Mesendoderm (in vitro differentiated cells): Measurements from ENCODE around the gene JPH2.

Source experiments
- DNase-seq: peaks from one replicate; pipeline ENCODE4 v3.0.0; 2013
- H2AK5ac ChIP-seq: 2 replicates; pipeline ENCODE4 v1.6.1; 2013; ENCODE audit warnings: low read length, inconsistent platforms
- H2BK120ac ChIP-seq: 2 replicates; pipeline ENCODE4 v1.6.1; 2013; ENCODE audit warnings: low read depth, mild to moderate bottlenecking, low read length, moderate library complexity, mixed read lengths
- H2BK15ac ChIP-seq: replicated peaks from 2 replicates; pipeline ENCODE4 v1.6.1; 2013; ENCODE audit warnings: low read depth, mild to moderate bottlenecking, moderate library complexity
- H2BK5ac ChIP-seq: 2 replicates; pipeline ENCODE4 v1.6.1; 2013; ENCODE audit warnings: low read length, inconsistent platforms
- H3K18ac ChIP-seq: 2 replicates; pipeline ENCODE4 v1.6.1; 2013; ENCODE audit warnings: mild to moderate bottlenecking, low read length, mixed read lengths
- H3K23ac ChIP-seq: one replicate; pipeline ENCODE4 v1.6.1; 2013; ENCODE audit warnings: low read length
- H3K27ac ChIP-seq: 2 replicates; pipeline ENCODE4 v1.5.1; 2013; ENCODE audit warnings: low read depth, mild to moderate bottlenecking, inconsistent platforms, low read length, moderate library complexity
- H3K27me3 ChIP-seq: 2 replicates; pipeline ENCODE4 v1.6.1; 2013; ENCODE audit warnings: low read length, control low read depth, mild to moderate bottlenecking, inconsistent platforms; ENCODE audit not compliant: insufficient read depth, poor library complexity
- H3K36me3 ChIP-seq: 2 replicates; pipeline ENCODE4 v1.6.1; 2013; ENCODE audit warnings: low read length, inconsistent platforms; ENCODE audit not compliant: control insufficient read depth, insufficient read depth
- H3K4ac ChIP-seq: one replicate; pipeline ENCODE4 v1.6.1; 2013; ENCODE audit warnings: low read depth, mild to moderate bottlenecking, low read length, moderate library complexity
- H3K4me1 ChIP-seq: 2 replicates; pipeline ENCODE4 v1.6.1; 2013; ENCODE audit warnings: low read depth, low read length, inconsistent platforms; ENCODE audit not compliant: control insufficient read depth
- H3K4me2 ChIP-seq: 2 replicates; pipeline ENCODE4 v1.6.1; 2013; ENCODE audit warnings: low read length
- H3K4me3 ChIP-seq: 2 replicates; pipeline ENCODE4 v1.5.1; 2013; ENCODE audit warnings: mild to moderate bottlenecking, low read length
- H3K56ac ChIP-seq: one replicate; pipeline ENCODE4 v1.6.1; 2013; ENCODE audit warnings: low read length
- H3K79me1 ChIP-seq: 2 replicates; pipeline ENCODE4 v1.6.1; 2013; ENCODE audit warnings: low read length, inconsistent platforms
- H3K79me2 ChIP-seq: 2 replicates; pipeline ENCODE4 v1.6.1; 2013; ENCODE audit warnings: mild to moderate bottlenecking, low read length; ENCODE audit not compliant: control insufficient read depth, insufficient read depth
- H3K9ac ChIP-seq: 2 replicates; pipeline ENCODE4 v1.6.1; 2013; ENCODE audit warnings: low read length, inconsistent platforms
- H4K5ac ChIP-seq: one replicate; pipeline ENCODE4 v1.6.1; 2013; ENCODE audit warnings: low read length
- H4K8ac ChIP-seq: one replicate; pipeline ENCODE4 v1.6.1; 2013; ENCODE audit warnings: low read depth, mild to moderate bottlenecking, control low read depth, low read length, moderate library complexity
- WGBS: extraction: QIAGEN DNeasy Blood & Tissue Kit; methylation state at CpG from one replicate; pipeline ENCODE4 v1.1.7; 2013; ENCODE audit warnings: low lambda C conversion rate, missing lambda C conversion rate; ENCODE audit not compliant: insufficient coverage; ENCODE audit errors: extremely low coverage; 5-methylcytosine and 5-hydroxymethylcytosine counted together

Gene JPH2

DNA sequence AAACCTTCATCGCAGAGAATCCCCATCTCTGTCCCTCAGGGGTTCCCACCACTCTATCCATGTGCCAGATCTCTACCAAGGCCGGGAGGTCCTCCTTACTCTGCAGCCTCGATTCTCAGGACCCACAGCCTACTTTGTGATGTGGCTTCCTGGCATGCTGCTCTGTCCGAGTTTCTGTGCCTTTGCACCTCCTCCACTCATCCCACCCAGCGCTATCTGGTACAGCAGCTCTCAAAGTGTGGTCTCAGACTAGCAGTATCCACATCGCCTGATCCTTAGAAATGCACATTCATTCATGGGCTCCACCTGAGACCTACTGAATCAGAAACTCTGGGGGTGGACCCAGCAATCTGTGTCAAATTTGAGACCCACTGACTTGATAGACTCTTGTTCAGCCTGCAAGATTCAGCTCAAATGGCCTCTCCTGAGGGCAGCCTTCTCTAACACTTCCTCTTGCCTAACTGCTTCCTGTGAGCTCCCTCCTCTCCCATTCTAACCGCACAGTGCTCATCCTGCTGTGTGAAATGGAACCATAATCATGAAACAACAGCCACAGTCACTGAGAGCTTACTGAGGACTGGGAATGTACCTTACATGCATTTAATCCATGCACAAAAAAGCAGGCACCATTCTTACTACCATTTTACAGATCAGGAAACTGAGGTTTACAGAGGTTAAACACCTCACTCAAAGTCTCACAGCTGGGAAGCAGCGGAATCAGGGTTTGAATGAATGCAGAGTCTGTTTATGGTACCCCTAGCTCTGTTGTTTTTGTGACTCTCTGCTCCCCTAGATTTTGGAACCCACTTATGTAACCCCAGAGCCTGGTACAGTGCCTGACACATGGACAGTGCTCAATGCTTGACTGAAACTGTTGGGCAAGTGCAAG lies 69.4 kb downstream of the JPH2 start:
- Histone ChIP-seq H2BK5ac (no peak overlapping the region), H3K4me1 (no peaks in the 10 kb centered on the region), H2BK120ac (no peak overlapping the region), H2AK5ac (no peak overlapping the region), H2BK15ac (no peak overlapping the region), H4K8ac (no peak overlapping the region), H3K4me2 (no peak overlapping the region), H3K79me1 (no peaks in the 10 kb centered on the region), H3K4me3 (no peak overlapping the region), H3K36me3 (no peaks in the 10 kb centered on the region), H3K79me2 (no peaks in the 10 kb centered on the region), H3K18ac (no peak overlapping the region), H4K5ac (no peak overlapping the region), H3K23ac (no peak overlapping the region), H3K4ac (no peak overlapping the region), H3K9ac (no peak overlapping the region), H3K27me3 (no peaks in the 10 kb centered on the region), H3K27ac (no peak overlapping the region), H3K56ac (peak overlapping the region; percentile 54)
- no peak for DNase-seq
- no CpG with 5 or more reads among the region's 8 CpGs for WGBS

DNA sequence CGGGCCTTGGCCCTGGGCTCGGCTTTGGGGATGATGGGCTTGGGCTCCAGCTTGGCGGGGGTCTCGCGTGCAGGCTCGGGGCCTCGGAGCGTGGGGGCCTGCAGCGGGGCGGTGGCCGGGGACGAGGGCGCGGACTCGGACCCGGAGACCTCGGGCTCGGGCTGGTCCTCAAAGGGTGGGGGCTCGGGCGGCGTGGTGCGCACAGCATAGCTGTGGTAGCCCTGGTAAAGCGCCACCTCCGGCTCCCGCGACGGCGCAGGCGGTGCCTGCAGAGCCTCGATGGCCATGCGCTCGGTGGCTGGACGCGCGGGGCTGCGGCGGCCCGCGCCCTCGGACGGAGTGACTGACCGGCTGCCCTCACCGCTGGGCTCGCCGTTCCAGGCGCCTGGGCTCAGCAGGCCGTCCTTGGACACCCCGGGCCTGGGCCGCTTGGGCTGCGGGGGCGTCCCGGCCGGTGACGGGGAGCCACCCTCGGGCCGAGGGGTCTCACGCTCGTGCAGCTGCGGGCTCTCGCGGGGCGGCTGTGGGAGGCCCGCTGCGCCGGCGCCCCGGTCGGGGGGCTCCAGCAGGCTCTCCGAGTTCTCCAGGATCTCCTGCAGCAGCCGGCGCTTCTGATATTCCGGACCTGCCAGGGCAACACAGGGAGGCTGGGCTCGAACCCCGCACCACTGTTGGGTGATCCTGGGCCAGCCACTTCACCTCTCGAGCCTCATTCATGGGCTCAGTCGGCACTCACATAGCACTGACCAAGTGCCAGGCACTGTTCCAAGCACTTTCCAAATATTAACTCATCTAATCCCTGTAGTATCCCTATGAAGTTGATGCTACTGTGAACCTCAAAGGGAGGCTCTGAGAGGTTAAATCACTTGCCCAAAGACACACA lies 71.0 kb downstream of the JPH2 start:
- Histone ChIP-seq H2BK120ac (no peak overlapping the region), H3K18ac (no peak overlapping the region), H3K4me2 (no peak overlapping the region), H2AK5ac (no peak overlapping the region), H3K79me2 (no peaks in the 10 kb centered on the region), H3K56ac (no peak overlapping the region), H3K79me1 (no peaks in the 10 kb centered on the region), H3K27ac (no peak overlapping the region), H3K36me3 (no peaks in the 10 kb centered on the region), H4K8ac (no peak overlapping the region), H3K4ac (no peak overlapping the region), H2BK5ac (no peak overlapping the region), H4K5ac (no peak overlapping the region), H2BK15ac (no peak overlapping the region), H3K27me3 (no peaks in the 10 kb centered on the region), H3K9ac (no peak overlapping the region), H3K4me3 (no peak overlapping the region), H3K4me1 (no peaks in the 10 kb centered on the region), H3K23ac (no peak overlapping the region)
- no peak for DNase-seq
- no CpG with 5 or more reads among the region's 76 CpGs for WGBS

DNA sequence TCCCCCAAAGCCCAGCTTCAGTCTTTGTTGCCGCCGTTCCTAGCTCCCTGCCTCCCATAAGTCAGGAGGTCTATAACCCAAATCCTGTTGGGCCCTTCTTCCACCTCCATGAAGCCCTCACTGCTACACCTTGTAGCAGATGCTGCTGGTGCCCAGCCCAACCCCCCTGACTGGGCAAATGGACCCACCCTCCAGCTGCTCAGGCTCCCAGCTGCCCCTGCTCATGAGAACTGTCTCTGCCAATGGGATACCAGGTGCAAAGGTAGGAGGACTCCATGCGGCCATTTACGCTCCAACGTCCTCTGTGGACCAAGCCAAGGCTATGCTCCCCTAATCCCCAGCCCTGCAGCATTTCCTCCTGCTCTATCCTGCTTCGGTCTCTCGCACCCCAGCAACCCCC lies 71.8 kb downstream of the JPH2 start:
- Histone ChIP-seq H4K5ac (no peak overlapping the region), H3K9ac (no peak overlapping the region), H3K18ac (no peak overlapping the region), H3K36me3 (no peaks in the 10 kb centered on the region), H3K4me1 (no peaks in the 10 kb centered on the region), H2BK15ac (no peak overlapping the region), H3K56ac (no peak overlapping the region), H3K4ac (no peak overlapping the region), H2AK5ac (no peak overlapping the region), H3K79me2 (no peaks in the 10 kb centered on the region), H3K27me3 (no peaks in the 10 kb centered on the region), H3K23ac (no peak overlapping the region), H2BK5ac (no peak overlapping the region), H4K8ac (no peak overlapping the region), H3K4me3 (no peak overlapping the region), H3K4me2 (no peak overlapping the region), H3K27ac (no peak overlapping the region), H2BK120ac (no peak overlapping the region), H3K79me1 (no peaks in the 10 kb centered on the region)
- no CpG with 5 or more reads among the region's 7 CpGs for WGBS
- DNase-seq, result no peak

DNA sequence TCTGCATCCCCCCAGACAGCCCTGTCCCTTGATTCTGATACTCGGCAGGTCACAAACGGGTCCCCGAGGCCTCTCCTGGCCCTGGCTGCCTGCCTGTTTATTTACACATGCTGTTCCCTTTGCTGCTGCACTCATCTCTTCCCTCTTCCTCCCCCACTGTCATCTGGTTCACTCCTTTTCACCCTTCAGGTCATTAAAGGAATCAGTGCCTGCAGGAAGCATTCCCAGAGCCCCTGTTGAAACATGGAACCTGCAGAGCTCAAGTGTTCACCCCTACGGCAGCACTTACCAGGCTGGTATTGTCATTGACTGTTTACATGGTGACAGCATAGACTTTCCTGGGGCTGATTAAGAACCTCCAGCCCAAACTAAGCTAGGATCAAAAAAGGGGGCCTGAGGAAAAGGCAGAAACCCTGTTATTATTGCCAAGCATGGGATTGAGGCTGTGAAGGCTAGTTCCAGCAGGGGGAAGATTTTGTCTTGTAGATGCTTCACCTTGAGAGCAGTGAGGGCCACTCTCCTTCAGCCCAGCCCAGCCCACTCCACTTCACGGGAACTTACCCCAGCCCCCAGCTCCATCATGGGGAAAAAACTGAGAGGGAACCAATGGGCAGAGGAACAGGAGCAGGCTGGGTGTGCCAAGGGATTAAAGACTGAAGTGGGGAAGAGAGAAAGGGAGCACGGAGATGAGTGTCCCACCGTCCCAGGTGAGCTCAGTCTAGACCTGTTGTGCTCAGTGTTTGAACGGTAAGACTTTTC lies 73.2 kb downstream of the JPH2 start:
- H3K4me3 ChIP-seq, result no peak overlapping the region
- H2BK120ac ChIP-seq, result no peak overlapping the region
- H3K4me2 ChIP-seq, result no peak overlapping the region
- no peak overlapping the region for H4K8ac ChIP-seq
- no peak overlapping the region for H2AK5ac ChIP-seq
- H3K4me1 ChIP-seq, result no peaks in the 10 kb centered on the region
- no peak overlapping the region for H3K23ac ChIP-seq
- H3K56ac ChIP-seq, result no peak overlapping the region
- no peaks in the 10 kb centered on the region for H3K27me3 ChIP-seq
- H2BK5ac ChIP-seq, result no peak overlapping the region
- H3K36me3 ChIP-seq, result no peaks in the 10 kb centered on the region
- DNase-seq, result no peak
- WGBS, result no CpG with 5 or more reads among the region's 8 CpGs
- H3K9ac ChIP-seq, result no peak overlapping the region
- H3K18ac ChIP-seq, result no peak overlapping the region
- H3K4ac ChIP-seq, result no peak overlapping the region
- H3K27ac ChIP-seq, result no peak overlapping the region
- no peaks in the 10 kb centered on the region for H3K79me1 ChIP-seq
- H2BK15ac ChIP-seq, result no peak overlapping the region
- H3K79me2 ChIP-seq, result no peaks in the 10 kb centered on the region
- H4K5ac ChIP-seq, result no peak overlapping the region

DNA sequence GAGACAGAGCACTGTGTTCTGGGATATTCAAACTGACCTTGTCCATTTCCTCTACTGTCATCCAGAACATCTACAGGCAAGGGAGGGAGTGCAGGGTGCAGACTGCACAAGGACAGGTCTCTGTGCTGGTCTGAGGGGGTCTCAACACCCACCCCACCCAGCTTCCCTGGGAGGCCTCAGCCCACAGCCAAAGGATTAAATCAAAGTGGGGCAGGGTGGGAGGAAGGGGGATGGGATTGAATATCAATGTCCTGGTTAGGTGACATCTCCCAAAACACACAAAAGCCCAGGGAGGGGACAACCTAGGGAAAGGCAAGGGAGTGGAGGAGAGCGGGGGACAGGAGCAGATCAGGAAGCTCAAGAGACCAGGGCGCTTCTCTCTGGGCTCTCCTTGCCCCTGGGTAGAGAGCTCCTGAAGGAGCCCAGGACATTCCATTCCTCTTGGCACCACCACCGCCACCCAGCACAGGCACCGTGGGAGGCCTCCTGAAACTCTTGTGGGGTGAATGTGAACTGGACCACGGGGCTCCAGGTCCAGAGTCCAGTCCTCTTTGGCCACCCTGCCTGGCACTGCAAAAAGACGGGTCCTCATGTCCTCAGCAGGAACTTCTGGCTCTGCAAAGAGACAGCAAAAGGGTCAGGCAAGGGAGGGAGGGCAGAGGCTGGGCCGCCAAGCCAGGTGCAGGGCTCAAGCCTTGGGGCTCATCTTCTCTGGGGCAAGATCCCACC lies 73.9 kb downstream of the JPH2 start:
- H3K79me1 ChIP-seq, result no peaks in the 10 kb centered on the region
- H4K8ac ChIP-seq, result no peak overlapping the region
- H3K4me3 ChIP-seq, result no peak overlapping the region
- H3K4me2 ChIP-seq, result no peak overlapping the region
- H2AK5ac ChIP-seq, result no peak overlapping the region
- DNase-seq, result no peak
- no peak overlapping the region for H3K9ac ChIP-seq
- H3K23ac ChIP-seq, result no peak overlapping the region
- H3K79me2 ChIP-seq, result no peaks in the 10 kb centered on the region
- no peak overlapping the region for H2BK120ac ChIP-seq
- no peak overlapping the region for H3K27ac ChIP-seq
- H3K56ac ChIP-seq, result no peak overlapping the region
- H2BK5ac ChIP-seq, result no peak overlapping the region
- no peaks in the 10 kb centered on the region for H3K27me3 ChIP-seq
- WGBS, result no CpG with 5 or more reads among the region's 7 CpGs
- no peak overlapping the region for H3K4ac ChIP-seq
- no peak overlapping the region for H3K18ac ChIP-seq
- H4K5ac ChIP-seq, result no peak overlapping the region
- no peaks in the 10 kb centered on the region for H3K4me1 ChIP-seq
- no peak overlapping the region for H2BK15ac ChIP-seq
- no peaks in the 10 kb centered on the region for H3K36me3 ChIP-seq
